Measurements from ENCODE around the gene GUSB.
"Not testable (repeated sequence)": the region's sequence is repeated elsewhere in the genome, so short reads cannot be mapped to it uniquely, and the experiment has no call there.

Gene GUSB

DNA sequence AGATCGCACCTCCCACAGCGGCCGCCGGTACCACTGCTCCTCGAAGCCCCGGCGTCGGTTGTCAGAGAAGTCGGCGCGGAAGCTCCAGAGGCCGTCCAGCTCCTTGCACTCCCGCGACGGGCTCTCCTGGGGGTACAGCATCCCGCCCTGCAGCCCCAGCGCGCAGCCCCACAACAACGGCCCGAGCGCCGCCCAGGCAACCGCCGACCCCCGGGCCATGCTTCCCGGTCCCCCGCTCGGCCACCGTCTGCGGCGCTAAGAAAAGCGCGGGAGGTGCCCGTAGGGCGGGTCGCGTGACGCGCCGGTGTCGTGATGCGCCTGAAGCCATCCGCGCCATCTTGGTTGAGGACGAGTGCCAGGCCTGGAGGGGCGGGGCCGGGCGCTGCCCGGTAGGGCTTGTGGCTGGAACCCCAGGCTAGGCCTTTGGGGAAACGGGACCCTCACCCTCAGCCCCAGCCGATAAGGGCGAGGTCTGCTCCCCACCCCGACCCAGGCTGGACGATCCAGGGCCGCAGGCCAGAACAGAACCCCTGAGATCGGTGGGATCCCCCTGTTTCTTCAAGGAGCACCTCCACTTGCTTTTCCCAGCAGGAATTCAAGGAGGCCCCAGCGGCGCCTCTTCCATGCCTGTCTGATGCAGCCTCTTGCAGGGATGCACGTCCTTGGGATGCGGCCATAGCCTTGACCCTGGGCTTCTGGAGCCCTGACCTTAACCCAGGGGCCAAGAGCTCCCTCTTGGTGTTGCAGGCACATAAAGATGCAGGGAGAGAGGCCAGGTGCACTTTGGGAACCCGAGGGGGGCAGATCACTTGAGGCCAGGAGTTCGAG lies at the start of gene GUSB:
Gene GUSB (minus strand): TSS at position 249 of the 828 bp plus-strand sequence. CDS start 30 bp downstream, at position 219.
- no peak for DNase-seq (ENCODE audit: low read depth, low spot score)
- peak within 1 kb of the TSS; percentile 17 for H3K27ac ChIP-seq

DNA sequence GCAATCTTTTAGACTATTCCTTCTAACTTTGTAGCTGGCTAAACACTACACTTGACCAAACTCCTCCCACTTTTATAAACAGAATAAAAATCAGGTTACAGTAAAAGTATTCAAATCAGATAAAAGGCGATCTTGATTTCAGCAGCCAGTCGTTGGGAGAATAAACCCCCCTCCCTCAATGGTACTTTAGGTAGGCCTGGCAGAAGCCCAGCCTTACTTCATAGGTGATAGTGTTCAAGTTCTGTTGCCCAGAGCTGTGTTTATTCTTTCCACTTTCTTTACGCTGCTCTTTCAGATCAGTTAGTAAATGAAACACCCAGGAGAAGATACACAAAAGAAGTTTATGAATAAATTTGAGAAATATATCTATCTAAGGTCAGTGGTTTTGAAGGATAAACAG lies 46.3 kb upstream of the GUSB start:
- not testable (repeated sequence) for H3K27ac ChIP-seq; DNase-seq (ENCODE audit: low read depth, low spot score)

DNA sequence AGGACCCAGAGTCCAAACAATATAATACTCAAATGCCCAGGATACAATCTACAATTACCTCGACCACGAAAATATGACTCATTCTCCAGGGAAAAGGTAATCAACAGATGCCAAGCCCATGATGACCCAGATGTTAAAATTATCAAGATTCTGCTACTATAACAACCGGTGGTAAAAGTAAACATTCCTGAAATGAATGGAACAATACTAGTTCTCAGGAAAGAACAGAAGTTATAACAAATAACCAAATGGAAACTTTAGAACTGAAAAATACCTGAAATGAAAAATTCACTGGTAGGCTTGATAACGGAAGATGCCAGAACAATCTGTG lies 34.1 kb upstream of the GUSB start:
- no peak overlapping the region for H3K27ac ChIP-seq
- peak; percentile 12 for DNase-seq (ENCODE audit: low read depth, low spot score)

DNA sequence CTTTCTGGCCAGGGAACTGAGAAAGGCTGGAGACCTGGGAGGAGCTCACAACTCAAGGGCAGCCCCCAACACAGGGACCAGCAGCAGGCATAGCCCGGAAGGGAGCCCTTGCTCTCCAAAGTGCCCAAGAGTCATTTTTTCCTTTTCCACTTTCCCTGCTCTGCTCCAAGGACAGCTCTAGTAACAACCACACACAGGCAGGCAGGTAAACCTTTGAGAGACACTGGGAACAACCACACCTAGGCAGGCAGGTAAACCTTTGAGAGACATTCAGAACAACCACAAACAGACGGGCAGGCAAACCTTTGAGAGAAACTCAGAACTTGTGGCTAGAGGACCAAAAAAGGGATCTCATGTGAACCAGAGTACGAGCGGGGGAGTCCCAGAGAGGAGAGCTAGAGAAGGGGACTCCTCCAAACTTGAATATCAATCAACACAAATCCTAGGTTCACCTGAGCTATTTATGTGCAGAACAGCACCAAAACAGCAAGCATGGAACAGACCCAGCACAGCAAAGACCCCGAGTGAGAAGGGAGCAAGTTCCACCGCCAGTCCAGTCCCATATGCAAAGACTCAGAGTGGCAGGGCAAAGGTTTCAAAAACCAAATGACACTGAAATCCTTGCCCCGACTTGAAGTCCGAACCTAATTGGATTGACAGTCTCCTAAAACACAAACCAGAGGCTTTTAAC lies 33.6 kb upstream of the GUSB start:
- no peak for DNase-seq (ENCODE audit: low read depth, low spot score)
- no peak overlapping the region for H3K27ac ChIP-seq

DNA sequence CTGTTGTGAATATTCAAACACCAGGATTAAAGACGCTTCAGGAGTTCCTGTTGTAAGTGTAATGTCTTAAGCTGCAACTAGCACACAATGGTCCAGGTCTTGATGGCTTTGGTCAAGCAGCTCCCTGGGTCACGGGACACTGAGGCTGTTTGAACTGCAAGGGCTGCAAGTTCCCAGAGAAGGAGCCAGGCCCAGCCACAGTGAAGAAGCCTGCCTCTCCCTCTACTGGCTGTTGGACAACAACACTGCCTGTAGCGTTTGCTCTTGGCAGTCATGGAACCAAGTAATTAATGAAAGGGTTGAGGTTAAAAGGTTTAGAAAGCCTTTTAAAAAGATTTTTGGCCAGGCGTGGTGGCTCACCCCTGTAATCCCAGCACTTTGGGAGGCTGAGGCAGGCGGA lies 31.9 kb upstream of the GUSB start:
- no peak overlapping the region for H3K27ac ChIP-seq
- DNase-seq (ENCODE audit: low read depth, low spot score): no peak

DNA sequence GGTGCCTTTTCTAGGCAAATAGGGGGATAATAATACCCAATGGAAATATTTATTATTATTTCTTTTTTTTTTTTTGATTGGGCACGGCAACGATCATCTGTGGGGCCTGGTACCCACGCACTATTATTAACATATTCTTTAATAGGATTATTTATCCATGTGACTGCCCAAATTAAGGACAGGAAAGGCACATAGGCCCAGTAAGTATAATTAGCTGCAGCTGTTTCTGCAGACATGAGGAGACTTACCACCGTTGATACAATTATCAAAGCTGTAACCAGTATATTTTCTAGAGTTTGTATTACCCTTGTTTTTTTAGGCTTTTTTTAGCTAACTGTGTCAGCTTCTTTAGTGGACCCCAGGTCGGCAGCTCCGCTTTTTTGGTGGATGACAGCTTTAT lies 25.2 kb upstream of the GUSB start:
- DNase-seq (ENCODE audit: low read depth, low spot score): no peak
- H3K27ac ChIP-seq: no peak overlapping the region

DNA sequence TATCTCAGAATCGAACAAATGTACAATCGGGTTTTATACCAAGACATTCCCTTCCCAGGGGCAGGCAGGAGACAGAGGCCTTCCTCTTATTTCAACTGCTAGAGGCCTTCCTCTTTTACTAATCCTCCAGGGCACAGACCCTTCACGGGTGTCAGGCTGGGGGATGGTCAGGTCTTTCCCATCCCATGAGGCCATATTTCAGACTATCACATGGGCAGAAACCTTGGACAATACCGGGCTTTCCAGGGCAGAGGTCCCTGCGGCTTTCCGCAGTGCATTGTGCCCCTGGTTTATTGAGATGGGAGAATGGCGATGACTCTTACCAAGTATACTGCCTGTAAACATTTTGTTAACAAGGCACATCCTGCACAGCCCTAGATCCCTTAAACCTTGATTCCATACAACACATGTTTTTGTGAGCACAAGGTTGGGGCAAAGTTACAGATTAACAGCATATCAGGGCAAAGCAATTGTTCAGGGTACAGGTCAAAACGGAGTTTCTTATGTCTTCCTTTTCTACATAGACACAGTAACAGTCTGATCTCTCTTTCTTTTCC lies 23.2 kb upstream of the GUSB start:
- not testable (repeated sequence) for H3K27ac ChIP-seq; DNase-seq (ENCODE audit: low read depth, low spot score)

DNA sequence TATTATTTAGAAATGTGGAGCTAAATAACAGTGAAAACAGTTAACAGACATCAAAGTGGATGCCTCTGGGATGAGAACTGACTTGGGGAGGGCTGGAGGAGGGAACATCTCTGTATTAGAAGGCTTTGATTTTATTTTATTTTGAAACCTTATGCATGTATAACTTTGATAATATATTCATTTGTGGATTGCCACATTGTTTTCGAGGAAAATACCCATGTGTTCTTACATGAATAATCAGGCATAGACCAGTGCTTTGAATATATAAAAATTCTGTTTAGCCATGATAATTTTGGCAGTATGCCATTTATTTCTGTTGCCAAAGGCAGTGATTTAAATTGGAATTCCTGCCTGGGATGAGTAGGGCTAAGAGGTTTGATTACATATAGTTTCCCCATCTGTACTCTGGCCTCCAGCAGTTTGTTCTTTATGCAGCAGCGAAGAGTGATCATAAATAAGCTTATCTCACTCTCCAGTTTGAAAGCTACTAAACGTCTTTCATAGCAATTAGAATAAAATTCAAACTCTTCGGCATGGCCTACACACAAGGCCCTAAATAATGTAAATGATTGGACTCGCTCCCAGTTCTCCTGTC lies 18.9 kb upstream of the GUSB start:
- not testable (repeated sequence) for DNase-seq (ENCODE audit: low read depth, low spot score); H3K27ac ChIP-seq

DNA sequence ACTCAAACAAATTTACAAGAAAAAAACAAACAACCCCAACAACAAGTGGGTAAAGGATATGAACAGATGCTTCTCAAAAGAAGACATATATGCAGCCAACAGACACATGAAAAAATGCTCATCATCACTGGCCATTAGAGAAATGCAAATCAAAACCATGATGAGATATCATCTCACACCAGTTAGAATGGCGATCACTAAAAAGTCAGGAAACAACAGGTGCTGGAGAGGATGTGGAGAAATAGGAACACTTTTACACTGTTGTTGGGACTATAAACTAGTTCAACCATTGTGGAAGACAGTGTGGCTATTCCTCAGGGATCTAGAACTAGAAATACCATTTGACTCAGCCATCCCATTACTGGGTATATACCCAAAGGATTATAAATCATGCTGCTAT lies 13.0 kb upstream of the GUSB start:
- DNase-seq (ENCODE audit: low read depth, low spot score); H3K27ac ChIP-seq: not testable (repeated sequence)

DNA sequence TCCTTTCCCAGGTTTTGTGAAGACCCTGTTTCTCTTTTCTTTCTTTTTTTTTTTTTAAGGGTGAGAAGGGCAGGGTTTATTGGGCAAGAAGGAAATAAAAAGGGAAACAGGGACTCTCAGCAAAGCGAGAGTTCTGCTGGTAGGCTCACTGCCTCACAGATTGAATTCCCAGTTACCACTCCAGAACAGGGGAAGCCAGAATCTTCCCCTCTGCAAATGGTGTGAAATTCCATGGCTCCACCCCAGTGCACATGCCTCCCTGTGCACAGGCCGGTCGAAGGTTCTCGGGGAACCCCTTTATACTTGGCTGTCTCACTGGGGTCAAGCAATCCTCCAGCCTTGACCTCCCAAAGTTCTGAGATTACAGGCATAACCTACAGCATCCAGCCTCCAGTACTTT lies 10.5 kb upstream of the GUSB start:
- DNase-seq (ENCODE audit: low read depth, low spot score): no peak
- H3K27ac ChIP-seq: no peak overlapping the region

DNA sequence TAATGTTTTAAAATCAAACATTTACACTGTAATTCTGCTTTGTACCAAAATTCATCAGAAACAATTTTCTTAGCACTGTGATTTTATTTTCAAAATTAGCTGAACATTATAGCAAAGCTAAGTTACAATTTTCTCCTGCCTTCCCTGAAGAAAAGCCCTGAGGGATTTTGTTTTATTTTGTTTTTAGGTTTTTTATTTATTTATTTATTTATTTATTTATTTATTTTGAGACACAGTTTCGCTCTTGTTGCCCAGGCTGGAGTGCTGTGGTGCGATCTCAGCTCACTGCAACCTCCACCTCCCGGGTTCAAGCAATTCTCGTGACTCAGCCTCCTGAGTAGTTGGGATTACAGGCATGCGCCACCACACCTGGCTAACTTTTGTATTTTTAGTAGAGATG lies 9.8 kb upstream of the GUSB start:
- not testable (repeated sequence) for H3K27ac ChIP-seq; DNase-seq (ENCODE audit: low read depth, low spot score)

DNA sequence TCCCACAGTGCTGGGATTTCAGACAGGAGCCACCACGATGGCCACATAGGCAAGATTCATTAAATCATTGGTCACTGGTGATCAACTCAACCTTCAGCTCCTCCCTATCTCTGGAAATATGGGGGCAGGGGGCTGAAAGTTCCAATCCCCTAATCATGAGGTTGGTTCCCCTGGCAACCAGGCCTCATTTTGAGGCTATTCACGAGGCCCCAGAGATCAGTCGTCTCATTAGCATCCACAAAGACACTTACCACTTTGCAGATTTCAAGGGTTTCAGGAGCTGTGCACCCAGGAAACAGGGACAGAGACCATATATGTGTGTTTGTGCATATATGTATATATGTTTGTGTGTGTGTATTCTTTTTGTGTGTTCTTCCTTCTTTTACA lies 7.7 kb upstream of the GUSB start:
- no peak overlapping the region for H3K27ac ChIP-seq
- DNase-seq (ENCODE audit: low read depth, low spot score): no peak

DNA sequence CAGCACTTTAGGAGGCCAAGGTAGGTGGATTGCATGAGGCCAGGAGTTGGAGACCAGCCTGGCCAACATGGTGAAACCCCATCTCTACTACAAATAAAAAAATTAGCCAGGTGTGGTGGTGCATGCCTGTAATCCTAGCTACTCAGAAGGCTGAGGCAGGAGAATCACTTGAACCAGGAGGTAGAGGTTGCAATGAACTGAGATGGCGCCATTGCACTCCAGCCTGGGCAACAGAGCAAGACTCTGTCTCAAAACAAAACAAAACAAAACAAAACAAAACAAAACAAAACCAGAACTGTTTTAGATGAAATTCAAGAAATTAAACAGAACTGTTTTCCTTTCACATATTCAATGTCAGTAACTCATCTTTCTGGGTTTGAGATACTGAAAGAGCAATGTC lies 6.5 kb upstream of the GUSB start:
- DNase-seq (ENCODE audit: low read depth, low spot score); H3K27ac ChIP-seq: not testable (repeated sequence)

DNA sequence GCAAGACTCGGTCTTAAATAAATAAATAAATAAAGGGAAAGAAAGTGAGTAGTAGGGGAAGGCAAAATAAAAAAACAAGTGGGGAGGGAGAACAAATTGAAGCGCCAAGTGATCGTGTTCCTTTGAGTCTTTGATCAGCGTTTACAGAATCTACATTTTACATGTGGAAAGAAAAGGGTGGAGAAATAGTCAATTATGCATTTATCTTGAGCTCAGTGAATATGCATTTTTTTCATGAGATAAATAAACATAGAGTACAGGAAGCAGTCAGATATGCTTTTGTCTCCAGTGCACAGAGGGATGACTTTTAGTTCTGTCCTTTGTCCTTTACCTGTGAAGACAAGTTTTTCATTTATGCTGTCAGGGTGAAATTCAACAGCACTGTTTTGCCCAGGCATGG lies 6.1 kb upstream of the GUSB start:
- no peak overlapping the region for H3K27ac ChIP-seq
- no peak for DNase-seq (ENCODE audit: low read depth, low spot score)

DNA sequence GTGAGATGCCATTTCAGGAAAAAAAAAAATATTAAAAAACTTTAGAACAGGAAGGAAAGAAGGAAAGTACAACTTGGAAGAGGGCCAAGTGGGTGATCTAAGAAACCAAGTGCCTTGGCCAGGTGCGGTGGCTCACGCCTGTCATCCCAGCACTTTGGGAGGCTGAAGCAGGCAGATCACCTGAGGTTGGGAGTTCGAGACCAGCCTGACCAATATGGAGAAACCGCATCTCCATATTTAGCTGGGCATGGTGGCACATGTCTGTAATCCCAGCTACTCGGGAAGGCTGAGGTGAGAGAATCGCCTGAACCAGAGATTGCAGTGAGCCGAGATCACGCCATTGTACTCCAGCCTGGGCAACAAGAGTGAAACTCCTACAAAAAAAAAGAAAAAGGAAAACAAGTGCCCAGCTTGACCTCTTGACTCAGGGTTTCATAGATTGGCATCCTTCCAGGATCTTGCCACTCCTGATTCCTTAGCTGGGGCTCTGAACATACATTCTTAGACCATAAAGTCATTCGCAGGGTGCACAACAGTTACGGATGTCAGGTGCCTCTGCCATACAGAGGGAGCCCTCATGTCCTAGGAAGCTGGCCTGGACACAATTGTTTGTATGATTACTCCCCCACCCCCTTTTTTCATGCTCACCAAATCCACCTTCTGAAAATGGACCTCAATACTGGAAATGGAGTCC lies 2.1 kb upstream of the GUSB start:
- peak; percentile 20 for DNase-seq (ENCODE audit: low read depth, low spot score)
- peak overlapping the region; percentile 41 for H3K27ac ChIP-seq

DNA sequence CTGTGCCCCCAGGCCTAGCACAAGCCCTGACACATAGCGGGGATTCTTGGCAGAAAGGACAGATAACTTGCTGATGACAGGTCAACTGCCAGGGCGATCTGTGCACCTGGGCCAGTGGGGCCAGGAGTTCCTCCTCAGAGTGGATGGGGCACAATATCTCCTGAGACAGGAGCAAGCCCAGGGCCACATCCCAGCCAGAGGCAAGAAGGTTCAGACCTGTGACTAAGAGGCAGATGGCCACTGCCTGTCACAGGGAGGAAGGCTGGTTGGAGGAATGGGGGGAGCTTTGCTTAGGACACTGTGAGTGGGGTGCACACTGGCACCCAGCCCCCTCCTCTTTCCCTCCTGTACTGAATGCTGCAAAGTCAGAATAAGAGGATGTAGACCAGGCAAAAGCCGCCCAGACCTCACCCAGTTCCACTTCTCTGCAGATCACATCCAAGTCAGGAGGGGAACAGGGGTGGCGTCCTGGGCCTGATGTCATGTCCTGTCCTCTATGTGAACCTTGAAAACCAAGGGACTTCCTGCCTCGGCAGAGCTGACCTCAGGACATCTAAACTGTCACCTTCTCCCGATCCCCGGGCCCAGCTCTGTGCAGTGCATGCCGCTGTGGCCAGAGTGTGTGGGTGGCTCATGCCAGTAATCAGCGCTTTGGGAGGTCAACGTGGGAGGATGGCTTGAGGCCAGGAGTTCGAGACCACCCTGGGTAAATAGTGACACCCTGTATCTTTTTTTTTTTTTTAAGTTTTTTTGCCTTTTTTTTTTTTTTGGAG lies 1.3 kb downstream of the GUSB start:
- no peak overlapping the region for H3K27ac ChIP-seq
- no peak for DNase-seq (ENCODE audit: low read depth, low spot score)

DNA sequence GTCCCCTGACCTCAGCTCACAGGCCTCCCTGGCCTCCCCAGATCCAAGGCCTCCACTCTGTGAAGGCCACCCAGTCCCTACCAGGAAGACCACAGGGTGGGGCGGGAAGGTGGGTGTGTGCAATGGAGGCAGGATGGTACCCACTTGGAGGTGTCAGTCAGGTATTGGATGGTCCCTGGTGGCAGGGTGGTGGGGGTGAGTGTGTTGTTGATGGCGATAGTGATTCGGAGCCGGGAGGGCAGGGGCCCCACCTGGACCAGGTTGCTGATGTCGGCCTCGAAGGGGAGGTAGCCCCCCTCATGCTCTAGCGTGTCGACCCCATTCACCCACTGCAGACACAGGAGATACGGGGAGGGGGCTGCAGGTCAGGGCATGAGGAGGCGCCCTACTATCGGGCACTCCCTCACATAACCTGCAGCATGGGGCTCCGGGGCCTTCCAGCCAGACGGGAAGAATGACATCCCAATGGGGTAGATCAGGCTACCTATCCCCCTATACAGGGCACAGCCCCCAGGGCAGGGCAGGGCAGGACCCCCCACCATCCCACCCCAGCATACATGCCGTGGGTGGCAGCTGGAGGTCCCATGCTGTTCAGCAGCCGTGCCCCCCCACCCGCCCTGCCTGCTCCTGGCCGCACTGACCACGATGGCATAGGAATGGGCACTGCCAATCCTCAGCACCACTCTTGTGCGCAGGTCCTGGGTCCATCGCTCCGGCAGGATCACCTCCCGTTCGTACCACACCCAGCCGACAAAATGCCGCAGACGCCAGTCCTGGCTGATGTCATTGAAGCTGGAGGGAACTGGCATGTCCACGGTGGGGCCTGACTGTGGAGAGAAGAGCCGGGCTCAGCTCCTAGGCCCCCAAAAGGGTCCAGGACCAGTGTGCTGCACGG lies 2.2 kb downstream of the GUSB start:
- DNase-seq (ENCODE audit: low read depth, low spot score): no peak
- H3K27ac ChIP-seq: no peak overlapping the region

DNA sequence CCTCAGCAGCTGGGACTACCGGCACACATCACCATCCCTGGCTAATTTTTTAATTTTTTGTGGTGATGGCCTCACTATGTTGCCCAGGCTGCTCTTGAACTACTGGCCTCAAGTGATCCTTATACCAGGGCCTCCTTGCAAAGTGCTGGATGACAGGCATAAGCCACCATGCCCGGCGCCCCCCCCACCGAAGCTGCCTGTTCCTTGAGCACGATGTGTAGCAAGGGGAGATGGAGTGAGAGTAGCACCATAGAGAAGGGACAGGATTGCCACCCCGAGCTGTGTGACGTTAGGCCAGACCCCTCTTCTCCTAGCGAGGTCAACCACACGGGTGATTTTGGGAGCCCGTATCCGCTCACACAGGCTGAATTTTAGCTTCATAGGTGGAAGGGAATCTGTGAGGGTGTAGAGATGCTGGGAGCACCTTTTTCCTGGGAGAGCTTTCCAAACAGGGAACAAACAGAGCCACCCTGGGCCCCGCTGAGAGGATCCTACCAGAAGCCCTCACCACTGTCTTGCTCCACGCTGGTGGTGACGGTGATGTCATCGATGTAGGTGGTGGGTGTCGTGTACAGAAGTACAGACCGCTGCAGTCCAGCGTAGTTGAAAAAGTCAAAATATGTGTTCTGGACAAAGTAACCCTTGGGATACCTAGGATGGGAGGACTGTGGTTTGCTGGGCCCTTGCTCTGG lies 3.0 kb downstream of the GUSB start:
- H3K27ac ChIP-seq: no peak overlapping the region
- no peak for DNase-seq (ENCODE audit: low read depth, low spot score)

Data from epithelial cell of prostate (primary cell).